ENCODE measurements around the gene TEAD4.

TEAD4 gene

GRCh38 chr12:3085341-3086139 is 126.3 kb downstream of the TEAD4 start:
- DNase-seq = no peak

DNA sequence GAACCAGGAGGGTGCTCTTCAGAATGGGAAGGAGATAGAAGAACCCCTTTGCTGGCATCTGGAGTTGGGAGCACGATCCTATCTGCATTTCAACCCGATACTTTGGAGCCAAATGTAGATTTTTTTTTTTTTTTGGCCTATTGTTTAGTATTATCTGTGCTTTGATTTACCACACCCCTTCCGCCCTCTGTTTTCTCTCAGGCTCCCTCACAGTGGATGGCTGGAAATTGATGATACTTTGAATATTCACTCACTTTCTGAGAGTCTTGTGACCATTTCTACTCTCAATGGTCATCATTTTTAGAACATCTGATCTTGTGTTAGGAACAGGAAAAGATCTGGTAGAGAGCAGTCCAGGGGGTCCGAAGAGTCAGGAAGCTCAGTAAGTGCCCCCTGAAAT is 127.0 kb downstream of the TEAD4 start:
- no peak for DNase-seq

- no peak for DNase-seq
Observed at GRCh38 chr12:3086729-3087323, 127.6 kb downstream of the TEAD4 start.

DNA sequence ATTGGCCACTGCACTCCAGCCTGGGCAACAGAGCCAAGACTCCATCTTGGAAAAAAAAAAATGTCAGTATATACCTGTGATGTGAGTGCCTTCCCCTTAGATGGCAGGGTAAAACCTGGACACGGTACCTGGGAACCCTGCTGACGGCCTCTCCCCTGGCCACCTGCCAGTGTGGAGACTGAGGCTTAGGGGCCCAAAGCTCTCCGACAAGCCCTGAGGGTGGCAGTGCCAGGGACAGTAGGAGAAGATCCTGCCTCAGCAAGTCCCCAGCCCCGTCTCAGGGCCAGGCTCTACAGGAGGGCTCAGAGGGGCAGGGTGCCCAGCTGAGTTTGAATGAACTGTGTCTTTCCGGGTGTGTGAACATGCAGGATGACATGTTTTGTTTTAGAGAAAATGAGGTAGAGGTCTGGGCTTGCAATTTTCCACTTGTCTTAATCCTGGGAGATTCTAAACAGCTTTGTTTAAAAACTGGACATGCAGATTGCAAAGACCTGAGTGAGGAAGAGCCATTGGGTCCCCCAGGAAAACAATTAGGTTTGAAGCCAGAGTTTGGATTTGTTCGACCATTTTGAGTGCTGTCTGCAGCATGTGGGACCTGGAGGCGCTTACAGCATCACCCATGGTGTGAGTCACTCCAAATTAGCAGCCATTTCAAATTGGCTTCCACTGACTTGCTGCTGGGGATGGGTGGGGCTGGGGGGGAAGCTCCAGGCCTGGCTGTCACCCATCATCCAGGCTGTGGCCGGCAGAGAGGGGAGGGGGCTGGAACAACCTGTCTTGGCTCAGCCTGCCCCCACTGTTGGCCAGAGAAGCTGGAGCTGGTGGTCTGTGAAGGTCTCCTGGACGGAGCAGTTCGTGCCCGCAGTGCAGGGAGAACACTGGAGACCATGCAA is 128.8 kb downstream of the TEAD4 start:
- DNase-seq = no peak

GRCh38 chr12:3089588-3089987 is 130.4 kb downstream of the TEAD4 start:
- DNase-seq = no peak

Data from activated CD4-positive, alpha-beta T cell treated with anti-CD3 and anti-CD28 coated beads for 48 hours (primary cell).